Astrocyte (in vitro differentiated cells and primary cell): ENCODE data around the gene TAF11L9. TPM values are rescaled to one million over a fixed set of nuclear protein-coding genes. Genes with fewer than 3 reads are reported as not detected.

ENCODE experiments used
- DNase-seq: peaks from one replicate; pipeline ENCODE4 v3.0.0-alpha.2; 2010; ENCODE audit warnings: low read depth
- FAIRE-seq: peaks from 2 replicates; lab custom pipeline; 2011; peaks lifted over from hg19 to GRCh38; lab: Jason Lieb, UNC
- H2AFZ ChIP-seq: 2 replicates; pipeline ENCODE4 v1.6.0; 2012; ENCODE audit warnings: low read depth, low read length, inconsistent platforms
- H3K27ac ChIP-seq: 2 replicates; pipeline ENCODE4 v1.5.1; 2011; ENCODE audit warnings: low read depth, low read length, inconsistent platforms
- H3K27me3 ChIP-seq: 2 replicates; pipeline ENCODE4 v1.6.0; 2011; ENCODE audit warnings: low read length, inconsistent platforms; ENCODE audit not compliant: insufficient read depth
- H3K36me3 ChIP-seq: 2 replicates; pipeline ENCODE4 v1.5.1; 2011; ENCODE audit warnings: low read length, inconsistent platforms; ENCODE audit not compliant: insufficient read depth
- H3K4me1 ChIP-seq: 2 replicates; pipeline ENCODE4 v1.5.1; 2011; ENCODE audit warnings: low read length, inconsistent platforms; ENCODE audit not compliant: insufficient read depth
- H3K4me2 ChIP-seq: 2 replicates; pipeline ENCODE4 v1.6.0; 2012; ENCODE audit warnings: low read length, inconsistent platforms
- H3K4me3 ChIP-seq: 2 replicates; pipeline ENCODE4 v1.5.1; 2011; ENCODE audit warnings: low read depth, mild to moderate bottlenecking, low read length, inconsistent platforms; ENCODE audit not compliant: insufficient read depth
- H3K79me2 ChIP-seq: 2 replicates; pipeline ENCODE4 v1.6.0; 2012; ENCODE audit warnings: mild to moderate bottlenecking, low read length, inconsistent platforms; ENCODE audit not compliant: insufficient read depth
- H3K9ac ChIP-seq: 2 replicates; pipeline ENCODE4 v1.6.0; 2012; ENCODE audit warnings: mild to moderate bottlenecking, low read length, inconsistent platforms
- H3K9me3 ChIP-seq: 2 replicates; pipeline ENCODE4 v1.5.1; 2012; ENCODE audit warnings: low read depth, mild to moderate bottlenecking, low read length, inconsistent platforms; ENCODE audit not compliant: insufficient read depth
- H4K20me1 ChIP-seq: 2 replicates; pipeline ENCODE4 v1.6.0; 2012; ENCODE audit warnings: low read length, inconsistent platforms; ENCODE audit not compliant: insufficient read depth
- H3K27ac Mint-ChIP-seq: one replicate; pipeline ENCODE4 v1.8.0; 2021; ENCODE audit warnings: mild to moderate bottlenecking, mixed read lengths; ENCODE audit not compliant: unreplicated experiment
- H3K27me3 Mint-ChIP-seq: one replicate; pipeline ENCODE4 v1.8.0; 2021; ENCODE audit warnings: low read depth, mixed read lengths; ENCODE audit not compliant: unreplicated experiment
- H3K36me3 Mint-ChIP-seq: one replicate; pipeline ENCODE4 v1.8.0; 2021; ENCODE audit warnings: low read depth, mixed read lengths; ENCODE audit not compliant: unreplicated experiment
- H3K4me1 Mint-ChIP-seq: one replicate; pipeline ENCODE4 v1.8.0; 2021; ENCODE audit warnings: low read depth, mixed read lengths; ENCODE audit not compliant: unreplicated experiment
- H3K4me3 Mint-ChIP-seq: one replicate; pipeline ENCODE4 v1.8.0; 2021; ENCODE audit warnings: mild to moderate bottlenecking, moderate library complexity, mixed read lengths; ENCODE audit not compliant: unreplicated experiment
- H3K9me3 Mint-ChIP-seq: one replicate; pipeline ENCODE4 v1.8.0; 2021; ENCODE audit warnings: mild to moderate bottlenecking, mixed read lengths; ENCODE audit not compliant: unreplicated experiment
- CTCF ChIP-seq: IDR thresholded peaks from 2 replicates; pipeline ENCODE4 v1.5.1; 2011; ENCODE audit warnings: low read depth, mild to moderate bottlenecking, inconsistent platforms, low read length, moderate library complexity; ENCODE audit not compliant: insufficient read depth
- EZH2 ChIP-seq: IDR thresholded peaks from 2 replicates; pipeline ENCODE4 v1.6.1; 2012; ENCODE audit warnings: mild to moderate bottlenecking, low read length, inconsistent platforms; ENCODE audit not compliant: insufficient read depth
- total RNA-seq: library from RNA; stranded (reverse); gene quantifications from 2 replicates; pipeline ENCODE4 v1.2.1, GENCODE V29; 2021

The TAF11L9 gene
- total RNA-seq, 1 donor from 2014 or later = not detected

DNA sequence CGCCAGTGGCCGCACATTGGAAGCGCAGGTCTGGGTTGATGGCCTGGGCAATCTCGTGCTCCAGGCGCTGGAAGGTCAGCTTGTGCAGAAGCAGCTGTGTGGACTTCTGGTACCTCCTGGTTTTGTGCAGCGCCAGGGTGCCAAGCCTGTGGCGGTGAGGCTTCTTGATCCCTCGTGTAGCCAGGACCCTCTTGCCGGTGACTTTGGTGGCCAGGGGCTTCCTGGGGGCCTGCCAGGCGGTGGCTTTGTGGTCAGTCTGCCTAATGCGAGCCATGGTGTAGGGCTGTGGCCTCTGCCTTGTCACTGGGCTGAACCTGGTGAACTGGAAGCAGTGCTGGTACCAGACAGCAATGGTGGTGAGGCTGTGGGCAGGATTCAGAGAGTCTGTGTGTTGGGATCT is 31.5 kb upstream of the TAF11L9 start:
- Histone ChIP-seq H3K4me3 (no peak overlapping the region), H3K9ac (no peak overlapping the region), H3K36me3 (no peaks in the 10 kb centered on the region), H3K9me3 (no peaks in the 10 kb centered on the region), H3K79me2 (no peaks in the 10 kb centered on the region), H3K4me2 (no peak overlapping the region), H3K27me3 (no peaks in the 10 kb centered on the region), H2AFZ (no peak overlapping the region), H4K20me1 (no peaks in the 10 kb centered on the region), H3K4me1 (no peaks in the 10 kb centered on the region), H3K27ac (no peak overlapping the region)
- no peaks in the 10 kb centered on the region for H3K9me3 Mint-ChIP-seq
- H3K27ac Mint-ChIP-seq = no peak overlapping the region
- H3K27me3 Mint-ChIP-seq = no peaks in the 10 kb centered on the region
- no peaks in the 10 kb centered on the region for H3K4me1 Mint-ChIP-seq
- TF ChIP-seq CTCF = no peak
- no peak for TF ChIP-seq EZH2
- FAIRE-seq (no peak), DNase-seq (no peak)
- H3K36me3 Mint-ChIP-seq = no peaks in the 10 kb centered on the region
- H3K4me3 Mint-ChIP-seq = no peak overlapping the region

- H3K4me1 ChIP-seq = no peaks in the 10 kb centered on the region
- no peaks in the 10 kb centered on the region for H4K20me1 ChIP-seq
- no peaks in the 10 kb centered on the region for H3K79me2 ChIP-seq
- no peaks in the 10 kb centered on the region for H3K27me3 Mint-ChIP-seq
- H3K4me3 ChIP-seq = no peak overlapping the region
- H3K4me1 Mint-ChIP-seq = no peaks in the 10 kb centered on the region
- TF ChIP-seq CTCF (no peak), EZH2 (no peak)
- H3K9me3 Mint-ChIP-seq = no peaks in the 10 kb centered on the region
- FAIRE-seq = no peak
- H2AFZ ChIP-seq = no peak overlapping the region
- DNase-seq = no peak
- H3K27ac Mint-ChIP-seq = no peak overlapping the region
- H3K36me3 ChIP-seq = no peaks in the 10 kb centered on the region
- H3K27me3 ChIP-seq = no peaks in the 10 kb centered on the region
- no peak overlapping the region for H3K4me3 Mint-ChIP-seq
- H3K4me2 ChIP-seq = no peak overlapping the region
- no peaks in the 10 kb centered on the region for H3K36me3 Mint-ChIP-seq
- no peaks in the 10 kb centered on the region for H3K9me3 ChIP-seq
- no peak overlapping the region for H3K9ac ChIP-seq
- no peak overlapping the region for H3K27ac ChIP-seq
Observed at GRCh38 chr5:17620627-17621026, 26.4 kb upstream of the TAF11L9 start.

DNA sequence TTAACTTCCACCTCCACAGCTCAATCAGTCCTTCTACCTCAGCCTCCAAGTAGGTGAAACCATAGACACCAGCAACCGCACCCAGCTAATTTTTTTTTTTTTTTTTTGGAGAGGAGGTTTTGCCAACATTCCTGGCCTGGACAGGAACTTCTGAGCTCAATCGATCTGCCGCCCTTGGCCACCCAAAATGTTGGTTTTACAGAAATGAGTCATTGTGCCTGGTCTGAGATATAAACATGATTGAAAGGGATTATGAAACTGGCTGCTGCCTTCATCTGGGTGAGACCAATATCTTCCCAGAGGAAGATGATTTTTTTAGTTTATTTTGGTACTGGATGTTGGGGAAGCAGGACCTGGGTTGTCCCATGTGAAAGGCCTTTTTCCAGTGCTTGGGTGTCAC is 25.2 kb upstream of the TAF11L9 start:
- Histone ChIP-seq H3K9me3 (no peaks in the 10 kb centered on the region), H3K27me3 (no peaks in the 10 kb centered on the region), H3K4me2 (no peak overlapping the region), H3K36me3 (no peaks in the 10 kb centered on the region), H3K79me2 (no peaks in the 10 kb centered on the region), H3K4me3 (no peak overlapping the region), H3K27ac (no peak overlapping the region), H3K4me1 (no peaks in the 10 kb centered on the region), H4K20me1 (no peaks in the 10 kb centered on the region), H2AFZ (no peak overlapping the region), H3K9ac (no peak overlapping the region)
- H3K36me3 Mint-ChIP-seq = no peaks in the 10 kb centered on the region
- FAIRE-seq (no peak), DNase-seq (no peak)
- H3K4me3 Mint-ChIP-seq = no peak overlapping the region
- TF ChIP-seq EZH2 = no peak
- TF ChIP-seq CTCF = no peak
- no peaks in the 10 kb centered on the region for H3K9me3 Mint-ChIP-seq
- no peak overlapping the region for H3K27ac Mint-ChIP-seq
- H3K4me1 Mint-ChIP-seq = no peaks in the 10 kb centered on the region
- H3K27me3 Mint-ChIP-seq = peaks cover 1% of the 10 kb centered on the region
